Progenitor cell of endocrine pancreas (in vitro differentiated cells): ENCODE results near the gene ISLR2. TPM values are rescaled to one million over a fixed set of nuclear protein-coding genes. Genes with fewer than 3 reads are reported as not detected.
A peak's percentile ranks its signal among the peaks of the same experiment; 100 is the strongest.

Experiments
- DNase-seq: peaks from one replicate; pipeline ENCODE4 v3.0.0; 2021; ENCODE audit warnings: low spot score; ENCODE audit not compliant: unreplicated experiment
- H3K27ac Mint-ChIP-seq: 2 replicates; pipeline ENCODE4 v1.8.0; 2021; ENCODE audit warnings: mild to moderate bottlenecking, moderate library complexity, mixed read lengths
- H3K27me3 Mint-ChIP-seq: 2 replicates; pipeline ENCODE4 v1.8.0; 2021; ENCODE audit warnings: mixed read lengths
- H3K36me3 Mint-ChIP-seq: 2 replicates; pipeline ENCODE4 v1.8.0; 2022; ENCODE audit warnings: mixed read lengths; ENCODE audit not compliant: insufficient read depth
- H3K4me1 Mint-ChIP-seq: 2 replicates; pipeline ENCODE4 v1.8.0; 2021; ENCODE audit warnings: low read depth, mixed read lengths
- H3K4me3 Mint-ChIP-seq: 2 replicates; pipeline ENCODE4 v1.8.0; 2021; ENCODE audit warnings: low read depth, mild to moderate bottlenecking, moderate library complexity, mixed read lengths
- H3K9me3 Mint-ChIP-seq: 2 replicates; pipeline ENCODE4 v1.8.0; 2021; ENCODE audit warnings: low read depth, mixed read lengths
- CTCF ChIP-seq: fragments of 200-600 bp; sonication (generic); IDR thresholded peaks from one replicate; pipeline ENCODE4 v1.5.0; 2021; ENCODE audit warnings: antibody characterized with exemption, mild to moderate bottlenecking; ENCODE audit not compliant: unreplicated experiment
- total RNA-seq: library from RNA; stranded (reverse); gene quantifications from 2 replicates; pipeline ENCODE4 v1.2.1, GENCODE V29; 2021

The ISLR2 gene
- total RNA-seq, 1 donor from 2014 or later, result 0.14 TPM

DNA sequence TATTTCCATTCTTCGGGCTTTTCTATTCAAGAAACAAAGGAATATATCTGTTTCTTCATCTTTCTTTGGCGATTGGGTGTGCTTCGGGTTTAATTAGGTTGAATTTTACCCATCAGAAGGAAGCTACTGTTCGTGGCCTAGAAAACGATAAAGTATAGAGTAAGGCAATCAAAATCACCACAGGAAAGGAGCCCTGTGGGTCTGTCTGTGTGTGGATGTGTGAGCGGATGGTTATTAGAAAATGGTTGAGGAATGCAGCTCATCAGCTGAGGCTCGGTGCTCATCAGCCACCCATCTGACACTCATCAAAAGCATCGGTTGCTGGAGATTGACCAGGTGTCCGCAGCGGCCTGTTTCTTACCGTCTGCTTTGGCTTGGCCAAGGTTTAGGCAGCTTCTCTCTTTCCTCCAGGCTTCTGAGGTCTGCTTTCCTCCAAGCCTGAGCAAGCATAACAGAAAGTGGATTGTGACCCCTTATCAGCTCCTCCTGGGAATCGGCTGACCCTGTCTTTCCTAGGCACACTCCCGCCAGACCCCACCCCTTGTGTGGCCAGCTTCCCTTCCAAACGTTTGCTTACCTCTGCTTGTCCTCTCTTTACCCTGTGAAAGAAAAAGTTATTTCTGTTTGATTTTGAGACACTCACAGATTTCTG lies 25.5 kb downstream of the ISLR2 start:
- Mint-ChIP-seq H3K9me3 (no peaks in the 10 kb centered on the region), H3K36me3 (no peaks in the 10 kb centered on the region), H3K27me3 (peaks cover 11% of the 10 kb centered on the region), H3K4me1 (peaks cover 16% of the 10 kb centered on the region), H3K27ac (no peak overlapping the region), H3K4me3 (no peak overlapping the region)
- TF ChIP-seq CTCF, result no peak
- no peak for DNase-seq

DNA sequence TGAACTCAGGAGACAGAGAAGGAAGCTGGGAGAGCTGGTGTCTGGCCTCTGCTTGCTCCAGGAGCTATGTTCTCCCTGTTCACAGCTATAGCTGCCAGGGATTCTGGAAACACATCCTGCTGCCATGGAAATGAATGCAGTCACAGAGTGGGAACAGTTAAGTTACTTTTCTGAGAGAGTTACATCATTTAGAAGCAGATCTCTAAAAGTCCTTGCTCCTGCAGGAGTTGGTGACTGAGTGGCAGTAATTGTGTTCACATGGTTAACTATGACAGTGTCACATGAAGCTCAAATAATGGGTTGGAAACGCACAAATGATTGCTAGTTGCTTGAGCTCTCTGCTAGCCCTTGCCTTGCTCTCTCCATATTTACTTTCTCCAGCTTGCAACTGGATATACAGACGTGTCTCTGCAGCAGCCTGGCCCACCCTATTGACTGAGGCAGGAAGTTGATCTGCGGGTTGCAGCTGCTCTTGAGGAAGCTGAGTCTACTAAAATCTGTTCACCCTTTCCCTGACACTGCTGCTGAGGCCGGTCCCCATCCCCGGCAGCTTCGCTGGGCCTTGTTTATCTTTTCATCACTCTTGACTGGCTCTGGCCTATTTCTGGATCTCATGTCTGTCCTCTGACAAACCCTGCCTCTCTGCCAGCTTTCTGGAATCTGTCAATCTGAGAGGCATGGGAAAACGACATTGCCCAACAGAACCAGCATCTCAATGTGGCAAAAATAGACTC lies 26.5 kb downstream of the ISLR2 start:
- Mint-ChIP-seq H3K36me3 (no peaks in the 10 kb centered on the region), H3K4me1 (peaks cover 16% of the 10 kb centered on the region), H3K4me3 (no peak overlapping the region), H3K9me3 (no peaks in the 10 kb centered on the region), H3K27ac (peak overlapping the region; percentile 18), H3K27me3 (peaks cover 11% of the 10 kb centered on the region)
- no peak for TF ChIP-seq CTCF
- DNase-seq, result no peak

GRCh38 chr15:74157868-74158827 lies 27.8 kb downstream of the ISLR2 start:
- no peak overlapping the region for H3K4me3 Mint-ChIP-seq
- no peaks in the 10 kb centered on the region for H3K9me3 Mint-ChIP-seq
- peaks cover 16% of the 10 kb centered on the region for H3K4me1 Mint-ChIP-seq
- TF ChIP-seq CTCF, result no peak
- no peak overlapping the region for H3K27ac Mint-ChIP-seq
- no peak for DNase-seq
- peaks cover 8% of the 10 kb centered on the region for H3K27me3 Mint-ChIP-seq
- no peaks in the 10 kb centered on the region for H3K36me3 Mint-ChIP-seq

GRCh38 chr15:74158855-74159650 lies 28.7 kb downstream of the ISLR2 start:
- H3K9me3 Mint-ChIP-seq, result no peaks in the 10 kb centered on the region
- H3K36me3 Mint-ChIP-seq, result no peaks in the 10 kb centered on the region
- no peak overlapping the region for H3K27ac Mint-ChIP-seq
- H3K4me1 Mint-ChIP-seq, result peaks cover 16% of the 10 kb centered on the region
- no peak overlapping the region for H3K4me3 Mint-ChIP-seq
- no peak for DNase-seq
- H3K27me3 Mint-ChIP-seq, result peaks cover 5% of the 10 kb centered on the region
- TF ChIP-seq CTCF, result no peak
